Endometrial microvascular endothelial cells (primary cell): ENCODE results near the gene QRICH1. TPM values are rescaled to one million over a fixed set of nuclear protein-coding genes. Genes with fewer than 3 reads are reported as not detected.

ENCODE experiments used
- in situ Hi-C: cut with HindIII; loops from 2 replicates; pipeline ENCODE4 v1.10.0; 2017; ENCODE audit warnings: low sequenced_read_pairs, low pct_unique_long_range_greater_than_20kb; ENCODE audit errors: inconsistent ontology term
- total RNA-seq: library from RNA; depleted of rRNA; stranded (reverse); fragments of >200 nt; gene quantifications from one replicate; pipeline ENCODE4 v1.2.3, GENCODE V29; 2015; ENCODE audit errors: inconsistent ontology term

QRICH1 gene
- total RNA-seq, 1 donor from 2014 or later = 60.3 TPM

DNA sequence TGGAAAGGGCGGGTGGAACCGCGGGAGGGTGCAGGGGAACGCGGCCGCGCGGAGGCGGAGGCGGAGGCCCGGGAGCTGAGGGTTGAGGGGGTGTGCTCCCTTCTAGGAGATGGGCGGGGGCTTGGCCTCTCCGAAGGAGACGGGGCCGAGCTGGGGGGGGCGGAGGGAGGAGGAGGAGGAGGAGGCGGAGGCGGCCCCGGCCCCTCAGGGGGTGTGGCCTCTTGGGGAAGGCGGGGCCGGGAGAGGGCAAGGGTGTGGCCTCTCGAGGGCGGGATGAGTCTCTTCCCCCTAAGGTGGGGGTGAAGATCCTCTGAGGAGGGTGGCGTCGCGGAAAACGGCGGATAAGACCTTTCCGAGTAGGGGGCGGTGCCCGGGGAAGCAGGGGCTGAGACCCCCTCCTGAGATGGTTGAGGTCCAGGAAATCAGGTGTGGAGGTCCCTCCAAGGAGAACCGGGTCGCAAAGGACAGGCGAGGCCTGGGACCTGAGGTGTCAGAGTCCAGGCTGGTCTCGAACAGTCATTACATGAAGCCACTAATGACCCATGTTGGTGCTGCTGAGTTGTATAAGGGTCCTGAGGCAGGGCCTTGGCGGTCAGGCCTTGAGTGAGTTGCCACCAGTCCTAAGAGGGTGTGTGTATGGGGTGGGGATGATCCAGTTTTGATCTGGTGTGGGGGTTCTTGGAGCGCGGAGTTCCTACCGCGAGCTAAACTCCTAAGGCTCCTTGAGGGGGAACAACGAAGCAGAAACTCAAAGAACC, 85.9 kb downstream of the QRICH1 start:
- in situ Hi-C loops = no loop called here

DNA sequence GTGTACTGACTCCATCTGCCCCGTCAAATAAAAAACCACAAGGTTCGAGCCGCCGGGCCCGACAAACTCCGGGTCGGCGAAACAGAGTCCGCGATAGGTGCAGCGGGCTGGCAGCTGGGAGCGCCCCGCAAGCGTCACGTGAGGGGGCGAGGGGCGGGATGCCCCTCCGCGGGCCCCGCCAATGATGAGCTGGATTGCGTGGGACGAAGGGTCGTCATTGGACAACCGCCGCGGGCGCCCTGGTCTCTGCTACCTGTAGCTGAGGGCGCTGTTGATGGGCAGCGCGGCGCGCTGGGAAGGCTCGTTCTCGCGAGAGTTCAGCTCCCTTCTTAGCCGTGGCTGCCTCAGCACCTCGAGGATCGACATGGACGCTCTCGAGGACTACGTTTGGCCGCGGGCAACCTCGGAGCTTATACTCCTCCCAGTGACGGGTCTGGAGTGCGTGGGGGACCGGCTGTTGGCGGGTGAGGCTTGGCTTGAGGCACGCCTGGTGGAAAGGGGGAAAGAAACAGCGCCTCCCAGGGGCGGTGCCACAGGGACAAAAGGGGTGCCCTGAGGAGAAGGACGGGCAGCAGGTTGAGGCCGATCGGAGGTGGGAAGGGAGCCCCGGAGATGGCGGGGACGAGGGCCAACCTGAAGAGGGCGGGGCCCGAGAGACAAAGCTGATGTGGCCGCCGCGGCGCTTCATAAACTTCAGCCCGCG, 86.7 kb downstream of the QRICH1 start, which contains the start of gene WDR6:
Gene WDR6, plus strand, starts transcription at position 324 of the 703 bp plus-strand sequence. Its CDS starts 41 bp downstream, at position 365.
- in situ Hi-C loops = no loop called here

DNA sequence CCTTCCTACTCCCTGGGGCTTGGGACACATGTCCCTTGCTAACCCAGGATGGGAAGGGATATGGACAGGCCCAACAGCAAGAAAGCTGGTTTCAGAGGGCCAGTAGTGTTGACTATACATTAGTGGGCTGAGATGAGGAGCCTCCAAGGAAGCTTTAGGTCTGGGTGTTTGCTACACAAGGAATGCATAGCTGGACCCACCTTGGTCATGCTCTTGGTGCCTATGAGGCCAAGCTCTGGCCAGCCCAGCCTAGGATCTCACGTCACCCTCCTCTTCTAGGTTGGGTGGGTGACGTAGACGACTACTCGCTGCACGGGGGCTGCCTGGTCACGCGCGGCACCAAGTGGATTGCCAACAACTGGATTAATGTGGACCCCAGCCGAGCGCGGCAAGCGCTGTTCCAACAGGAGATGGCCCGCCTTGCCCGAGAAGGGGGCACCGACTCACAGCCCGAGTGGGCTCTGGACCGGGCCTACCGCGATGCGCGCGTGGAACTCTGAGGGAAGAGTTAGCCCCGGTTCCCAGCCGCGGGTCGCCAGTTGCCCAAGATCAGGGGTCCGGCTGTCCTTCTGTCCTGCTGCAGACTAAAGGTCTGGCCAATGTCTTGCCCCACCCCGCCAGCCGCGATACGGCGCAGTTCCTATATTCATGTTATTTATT, 87.3 kb downstream of the QRICH1 start:
- in situ Hi-C loops = no loop called here

DNA sequence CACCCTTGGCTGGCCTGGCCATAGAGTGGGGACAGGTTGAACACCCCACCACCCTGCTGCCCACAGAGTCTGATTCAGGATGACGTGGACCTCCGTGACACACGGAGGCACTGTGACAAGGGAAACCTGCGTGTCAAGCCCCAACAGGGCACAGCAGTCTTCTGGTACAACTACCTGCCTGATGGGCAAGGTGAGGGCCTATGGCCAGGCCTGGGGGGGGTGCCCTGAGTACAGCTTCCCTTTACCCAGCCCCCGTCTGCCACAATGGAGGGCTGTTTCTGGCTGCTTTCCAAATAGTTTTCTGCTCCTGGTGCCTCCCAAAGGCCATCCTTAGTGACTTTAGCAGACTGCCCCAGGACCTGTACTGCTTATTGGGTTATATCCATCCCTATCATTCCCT, 87.9 kb downstream of the QRICH1 start:
- in situ Hi-C loops = no loop called here

DNA sequence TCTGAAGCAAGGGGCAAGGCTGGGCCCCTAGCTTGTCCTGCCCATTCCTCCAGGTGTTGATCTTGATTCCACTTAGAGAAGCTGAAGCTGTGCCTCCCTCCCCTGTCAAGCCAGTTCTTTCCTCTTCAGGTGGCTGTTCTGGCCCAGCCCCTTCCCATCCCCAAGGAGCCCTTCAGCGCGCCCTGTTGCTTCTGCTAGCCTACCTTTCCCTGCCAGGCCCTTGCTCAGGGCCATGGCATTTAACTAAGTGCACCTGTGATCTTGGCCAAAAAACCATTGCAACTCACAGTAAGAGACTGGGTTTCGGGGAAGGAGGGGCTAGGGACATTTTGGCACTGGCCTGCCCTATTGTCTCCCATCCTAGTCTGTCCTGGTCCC, 88.6 kb downstream of the QRICH1 start:
- in situ Hi-C loops = no loop called here

DNA sequence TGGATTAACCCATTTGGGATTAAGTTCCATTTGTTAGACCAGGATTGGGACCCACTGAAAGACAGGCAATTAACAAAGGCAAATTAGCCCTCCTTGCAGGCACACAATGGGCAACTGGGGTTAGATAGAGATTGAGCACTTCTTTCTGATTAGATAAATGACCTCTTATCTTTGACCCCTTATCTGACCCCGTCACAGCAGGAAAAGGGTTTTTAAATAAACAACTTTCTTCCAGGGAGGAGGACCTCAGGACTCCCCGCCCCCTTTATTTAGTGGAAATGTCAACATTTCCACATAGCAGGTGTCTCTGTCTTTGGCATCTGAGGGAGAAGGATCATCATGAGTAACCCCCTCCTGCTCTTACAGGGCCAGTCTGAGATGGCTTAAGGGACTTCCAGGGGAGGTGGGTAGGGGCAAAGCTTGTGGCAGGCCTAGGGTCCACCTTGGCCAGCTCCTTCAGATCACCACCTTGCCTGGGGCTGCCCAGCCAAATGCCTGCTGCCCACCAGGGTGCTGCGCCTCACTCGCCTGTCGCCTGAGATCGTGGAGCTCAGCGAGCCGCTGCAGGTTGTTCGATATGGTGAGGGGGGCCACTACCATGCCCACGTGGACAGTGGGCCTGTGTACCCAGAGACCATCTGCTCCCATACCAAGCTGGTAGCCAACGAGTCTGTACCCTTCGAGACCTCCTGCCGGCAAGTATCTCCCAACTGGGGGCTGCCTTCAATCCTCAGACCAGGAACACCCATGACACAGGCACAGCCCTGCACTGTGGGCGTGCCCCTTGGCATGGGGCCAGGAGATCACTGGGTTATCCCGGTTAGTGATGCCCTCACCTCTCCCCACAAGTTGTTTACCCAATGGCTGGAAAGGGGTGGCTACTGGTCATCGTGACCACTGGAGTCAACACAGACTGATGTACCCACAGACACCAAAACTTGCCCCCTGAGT, 89.2 kb downstream of the QRICH1 start:
- in situ Hi-C loops = no loop called here

DNA sequence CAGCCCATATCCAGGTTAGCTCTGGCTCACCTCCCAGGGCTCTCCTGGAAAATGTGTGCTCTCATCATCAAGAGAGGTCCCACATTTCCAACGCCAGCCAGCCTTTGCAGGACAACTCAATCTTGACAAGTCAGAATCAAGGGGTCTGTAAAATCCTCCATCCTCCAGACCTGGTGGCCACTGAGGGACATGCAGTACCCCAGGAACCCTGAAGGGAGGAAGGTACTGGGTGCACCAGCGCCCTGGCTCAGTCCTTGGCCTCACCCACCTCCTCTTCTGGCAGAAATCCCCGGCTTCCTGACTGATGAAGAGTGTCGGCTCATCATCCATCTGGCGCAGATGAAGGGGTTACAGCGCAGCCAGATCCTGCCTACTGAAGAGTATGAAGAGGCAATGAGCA, 92.7 kb downstream of the QRICH1 start:
- in situ Hi-C loops = no loop called here

DNA sequence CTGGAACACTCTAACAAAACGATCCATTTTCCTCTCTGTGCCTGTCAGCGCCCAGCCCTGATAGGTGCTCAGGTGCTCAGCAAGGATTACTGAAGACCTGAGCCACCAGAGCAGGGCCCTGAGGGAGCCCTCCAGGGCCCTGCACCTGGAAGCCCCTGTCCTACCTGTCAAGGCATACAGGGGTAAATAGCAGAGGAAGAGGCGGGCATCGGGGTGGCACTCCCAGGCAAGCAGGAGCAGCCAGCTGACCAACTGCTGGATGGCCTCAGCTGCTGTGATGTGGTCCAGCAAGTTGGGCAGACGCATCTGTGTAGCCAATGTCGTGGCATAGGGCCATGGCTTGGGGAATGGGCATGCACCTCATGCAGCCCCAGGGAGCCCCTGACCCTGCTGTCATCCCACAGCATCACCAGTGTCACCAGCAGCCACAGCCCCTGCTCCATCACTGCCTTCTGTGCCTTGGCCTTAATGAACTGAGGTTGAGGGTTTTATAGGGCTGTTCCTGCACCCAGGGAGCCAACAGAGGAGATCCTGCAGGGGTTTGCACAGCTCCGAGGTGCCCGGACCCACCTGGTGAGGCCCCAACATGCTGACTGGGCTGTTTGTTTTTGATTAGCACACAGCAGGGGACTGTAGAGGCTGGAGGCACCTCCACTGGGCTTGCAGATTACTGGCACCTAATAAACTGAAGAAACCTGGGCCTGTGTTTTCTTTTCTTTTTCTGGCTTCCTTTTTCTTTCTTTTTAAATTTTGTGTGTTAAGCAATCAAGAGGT, 94.6 kb downstream of the QRICH1 start:
- in situ Hi-C loops = no loop called here

DNA sequence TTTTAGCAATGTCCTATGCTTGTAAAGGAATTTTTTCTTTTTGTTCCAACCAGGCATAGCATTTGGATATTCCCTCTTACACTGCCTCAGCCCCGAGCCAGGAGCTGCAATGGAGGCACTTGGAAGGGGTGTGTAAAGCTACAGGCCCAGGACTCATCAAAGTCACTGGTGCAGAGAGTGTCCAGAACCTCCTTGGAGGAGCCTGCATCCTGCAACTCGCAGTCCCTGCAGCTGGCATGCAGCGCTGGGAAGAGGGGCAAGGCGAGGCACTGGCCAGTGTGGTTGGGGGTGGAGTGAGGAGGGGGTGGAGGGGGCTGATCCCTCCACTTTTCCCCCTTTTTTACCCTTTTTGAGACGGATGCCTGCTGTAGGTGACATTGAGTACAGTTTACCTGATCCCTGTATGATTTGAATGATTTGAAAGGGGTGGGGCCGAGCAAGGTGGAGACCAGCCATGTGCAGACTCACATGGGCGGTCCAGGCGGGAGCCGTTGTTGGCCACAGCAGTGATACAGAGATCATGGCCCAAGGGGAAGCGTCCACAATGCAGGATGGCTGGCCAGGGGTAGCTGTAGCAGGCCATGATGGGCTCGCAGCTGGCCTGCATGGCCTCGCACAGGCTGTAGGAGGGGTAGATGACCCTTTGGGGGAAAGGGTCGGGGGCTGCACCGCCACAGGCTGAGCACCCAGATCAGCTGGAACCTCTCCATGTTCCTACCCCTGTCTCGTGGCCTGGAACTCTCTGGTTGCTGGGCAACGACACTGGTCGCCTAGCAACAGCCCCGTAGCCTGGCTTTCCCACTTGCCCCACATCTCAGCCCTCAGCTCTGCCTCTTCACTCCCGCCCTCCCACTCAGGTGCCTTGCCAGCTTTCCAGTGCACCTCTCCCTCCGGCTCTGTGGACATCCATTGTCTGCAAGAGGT, 95.9 kb downstream of the QRICH1 start:
- in situ Hi-C loops = no loop called here

DNA sequence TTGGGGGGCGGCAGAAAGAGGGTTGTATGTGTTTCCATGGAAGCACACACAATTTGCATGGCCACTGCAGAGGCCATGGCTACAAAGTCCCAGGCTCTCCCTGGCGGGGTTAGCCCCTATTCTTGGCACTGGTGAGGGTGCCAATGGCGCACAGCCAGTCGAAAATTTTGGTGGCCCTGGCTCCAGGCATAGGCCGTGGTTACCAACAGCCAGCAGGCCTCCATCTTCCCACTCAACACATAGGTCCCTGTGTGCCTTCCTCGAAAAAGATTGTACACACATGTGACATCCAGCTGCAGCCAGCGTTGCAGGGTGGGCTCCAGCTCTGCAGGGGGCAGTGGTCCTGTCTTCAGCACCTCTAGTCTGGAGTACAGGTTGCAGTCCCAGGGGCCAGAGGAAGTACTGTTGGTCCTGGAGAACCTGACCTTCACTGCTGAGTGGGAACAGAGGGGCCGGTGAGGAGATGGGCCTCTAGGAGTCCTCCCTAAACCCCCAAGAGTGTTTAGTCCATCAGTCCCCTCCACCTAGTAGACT, 96.7 kb downstream of the QRICH1 start:
- in situ Hi-C loops = no loop called here

DNA sequence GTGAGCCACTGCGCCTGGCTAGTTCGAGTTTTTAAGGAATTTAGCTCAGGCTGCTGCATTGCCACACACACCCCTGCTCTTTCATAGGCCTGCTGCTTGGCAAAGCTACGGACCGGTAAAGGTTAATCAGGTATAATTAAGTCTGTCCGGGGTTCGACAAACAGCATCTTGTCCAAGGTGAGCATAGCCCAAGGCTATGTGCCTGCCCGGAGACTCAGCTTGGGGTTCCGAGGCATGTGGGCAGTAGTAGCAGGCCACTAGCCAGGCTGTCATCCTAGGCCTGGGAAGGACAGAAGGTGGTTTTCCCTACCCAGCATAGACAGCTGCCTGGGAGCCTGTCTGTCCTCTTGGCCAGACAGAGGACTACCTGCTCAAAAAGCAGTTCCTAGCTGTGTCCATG, 97.2 kb downstream of the QRICH1 start:
- in situ Hi-C loops = no loop called here

DNA sequence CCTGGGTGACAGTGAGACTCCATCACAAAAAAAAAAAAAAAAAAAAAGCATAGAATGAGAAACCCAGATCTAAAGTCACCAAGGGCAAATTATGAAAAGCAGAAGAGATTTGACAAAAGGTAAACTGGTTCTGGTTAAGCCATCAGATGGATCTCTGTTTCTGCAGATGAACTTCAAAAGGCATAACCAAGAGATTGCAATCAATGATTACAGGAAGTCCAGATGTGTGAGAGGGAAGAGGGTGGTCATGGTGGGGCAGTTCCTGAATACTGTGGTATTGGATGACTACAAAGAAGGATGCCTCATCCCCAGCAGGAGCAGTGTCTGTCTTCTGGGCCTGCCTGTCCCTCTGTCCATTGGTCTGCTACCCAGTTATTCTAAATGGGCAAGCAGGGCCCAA, 100.0 kb downstream of the QRICH1 start:
- in situ Hi-C loops = no loop called here

DNA sequence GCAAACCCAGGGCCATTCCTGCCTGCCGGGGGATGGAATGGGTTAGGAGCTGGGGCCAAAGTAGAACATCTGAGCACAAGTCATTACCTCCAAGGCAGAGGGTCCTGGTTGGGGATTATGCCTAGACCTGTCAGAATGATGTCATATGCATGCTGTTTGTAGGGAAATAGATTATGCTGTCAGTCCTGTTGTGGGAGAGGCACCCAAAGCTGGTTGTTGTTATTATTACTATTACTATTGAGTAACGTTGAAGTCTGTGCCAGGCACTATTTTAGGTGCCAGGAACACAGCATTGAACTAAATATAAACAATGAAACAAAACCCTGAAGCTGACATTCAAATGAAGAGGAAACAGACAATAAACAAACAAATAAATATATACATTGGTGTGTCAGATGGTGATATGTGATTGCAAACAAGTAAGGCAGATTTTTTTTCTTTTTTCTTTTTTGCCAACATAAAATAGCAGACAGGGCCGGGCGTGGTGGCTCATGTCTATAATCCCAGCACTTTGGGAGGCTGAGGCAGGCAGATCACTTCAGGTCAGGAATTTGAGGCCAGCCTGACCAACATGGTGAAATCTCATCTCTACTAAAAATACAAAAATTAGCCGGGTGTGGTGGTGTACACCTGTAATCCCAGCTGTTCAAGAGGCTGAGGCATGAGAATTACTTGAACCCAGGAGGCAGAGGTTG, 101.9 kb downstream of the QRICH1 start:
- in situ Hi-C loops = no loop called here

DNA sequence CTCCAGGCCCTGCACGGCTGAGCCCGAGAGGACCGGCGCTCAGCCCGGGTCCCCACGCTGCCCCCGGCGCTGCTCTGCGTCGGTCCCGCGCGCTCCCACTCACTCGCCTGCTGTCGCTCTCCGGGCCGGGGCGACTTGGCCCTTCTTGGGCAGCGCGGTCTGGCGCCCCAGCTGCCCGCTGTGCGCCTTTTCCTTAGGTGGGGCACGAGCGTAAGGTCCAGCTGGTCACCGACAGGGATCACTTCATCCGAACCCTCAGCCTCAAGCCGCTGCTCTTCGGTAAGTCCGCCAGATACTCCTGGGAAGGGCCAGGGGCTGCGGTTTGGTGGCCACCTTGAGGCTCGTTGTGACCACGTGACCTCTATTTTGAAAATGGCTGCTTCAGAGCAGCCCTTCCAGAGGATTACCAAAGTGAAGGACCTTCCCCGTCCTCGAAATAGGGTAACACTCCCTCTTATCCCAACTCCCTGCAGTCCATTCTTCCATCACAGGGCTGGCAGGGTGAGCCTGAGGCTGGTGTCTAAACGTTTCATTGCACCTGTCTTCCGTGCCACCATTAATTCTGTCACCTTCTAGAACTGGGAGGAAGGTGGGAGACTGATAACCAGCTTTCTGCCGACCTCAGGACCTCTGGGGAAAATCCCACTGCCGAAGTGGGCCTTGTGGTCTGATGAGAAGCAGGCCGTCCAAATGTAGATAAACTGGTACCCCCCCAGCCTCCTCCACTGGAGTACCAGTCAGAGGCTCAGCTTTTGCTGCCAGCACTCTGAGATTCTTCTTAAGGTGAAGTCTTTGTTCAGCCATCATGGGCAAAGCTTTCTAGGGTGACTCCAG, 103.0 kb downstream of the QRICH1 start:
- in situ Hi-C loops = no loop called here

DNA sequence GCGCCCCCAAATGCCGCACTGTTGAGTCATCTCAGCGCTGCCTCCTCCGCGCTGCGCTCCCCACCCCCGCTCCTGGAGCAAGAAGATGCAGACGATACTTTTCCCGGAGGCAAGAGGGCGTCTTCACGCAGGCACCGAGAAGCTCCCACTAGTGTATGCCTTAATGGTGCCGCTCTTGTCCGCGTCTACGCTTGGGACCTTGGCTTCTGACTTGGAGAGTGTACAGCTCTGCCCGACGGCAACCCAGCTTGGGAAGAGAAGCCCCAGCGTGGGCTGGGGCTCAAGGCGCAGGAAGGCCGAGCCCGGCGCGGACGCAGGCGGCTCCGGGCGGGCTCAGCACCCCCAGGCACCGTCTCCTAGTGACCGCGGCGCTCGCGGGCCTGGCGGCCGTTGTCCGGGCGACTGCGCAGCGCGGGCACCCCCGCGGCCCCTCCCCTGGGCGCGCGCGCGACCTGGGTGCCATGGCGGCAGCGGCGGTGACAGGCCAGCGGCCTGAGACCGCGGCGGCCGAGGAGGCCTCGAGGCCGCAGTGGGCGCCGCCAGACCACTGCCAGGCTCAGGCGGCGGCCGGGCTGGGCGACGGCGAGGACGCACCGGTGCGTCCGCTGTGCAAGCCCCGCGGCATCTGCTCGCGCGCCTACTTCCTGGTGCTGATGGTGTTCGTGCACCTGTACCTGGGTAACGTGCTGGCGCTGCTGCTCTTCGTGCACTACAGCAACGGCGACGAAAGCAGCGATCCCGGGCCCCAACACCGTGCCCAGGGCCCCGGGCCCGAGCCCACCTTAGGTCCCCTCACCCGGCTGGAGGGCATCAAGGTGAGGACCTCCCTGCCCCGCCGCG, 103.9 kb downstream of the QRICH1 start, which contains the start of gene P4HTM:
Gene P4HTM, plus strand, starts transcription at position 446 of the 840 bp plus-strand sequence. Its CDS starts 16 bp downstream, at position 462.
- in situ Hi-C loops = no loop called here
